SK-N-SH (cell line): ENCODE data around the gene CCDC154. TPM values are rescaled to one million over a fixed set of nuclear protein-coding genes. Genes with fewer than 3 reads are reported as not detected.

Experiments
- CTCF ChIA-PET: fragments of 300-600, 350-600 bp; formaldehyde crosslinking; extraction: SDS; loops from one replicate; lab custom pipeline; 2021; lab: Yijun Ruan, JAX
- POLR2A ChIA-PET: fragments of 350-600 bp; sonication (Branson Sonifier 250); formaldehyde crosslinking; extraction: SDS; loops from one replicate; lab custom pipeline; 2020; ENCODE audit warnings: antibody characterized with exemption, inconsistent platforms; lab: Yijun Ruan, JAX
- DNase-seq: peaks from one replicate; pipeline ENCODE4 v3.0.0; 2012
- H2AFZ ChIP-seq: fragments of 200-600 bp; sonication (generic); 2 replicates; pipeline ENCODE4 v1.8.1; 2016; ENCODE audit warnings: antibody characterized with exemption, mild to moderate bottlenecking, low read depth
- H3F3A ChIP-seq: fragments of 200-600 bp; sonication (generic); replicated peaks from 2 replicates; pipeline ENCODE3; 2016; ENCODE audit warnings: antibody characterized with exemption, mild to moderate bottlenecking; ENCODE audit not compliant: insufficient read depth
- H3K27ac ChIP-seq, 2 experiments: fragments of 200-500 bp in 1 of 2; fragments of 200-600 bp in 1 of 2; sonication (Bioruptor generic) in 1 of 2; sonication (generic), shearing (Covaris generic) in 1 of 2; 2 replicates each; pipeline versions ENCODE4 v1.5.1 to v1.6.1; 2014 to 2016; ENCODE audit warnings: low read depth in 2 of 2, inconsistent platforms in 1 of 2, low read length in 1 of 2, mild to moderate bottlenecking in 1 of 2, mixed read lengths in 1 of 2
- H3K27me3 ChIP-seq: fragments of 200-600 bp; sonication (generic), shearing (Covaris generic); 2 replicates; pipeline ENCODE4 v1.6.1; 2016; ENCODE audit warnings: mixed run types; ENCODE audit not compliant: insufficient read depth
- H3K36me3 ChIP-seq, 2 experiments: fragments of 200-500 bp in 1 of 2; fragments of 200-600 bp in 1 of 2; sonication (Bioruptor generic) in 1 of 2; sonication (generic) in 1 of 2; replicated peaks in 1 of 2; 2 replicates each; pipeline versions ENCODE3 to v1.5.1; 2014 to 2016; ENCODE audit warnings: low read length in 1 of 2, mild to moderate bottlenecking in 1 of 2; ENCODE audit not compliant: insufficient read depth in 2 of 2, control insufficient read depth in 1 of 2
- H3K4me1 ChIP-seq, 2 experiments: fragments of 200-500 bp in 1 of 2; fragments of 200-600 bp in 1 of 2; sonication (Bioruptor generic) in 1 of 2; sonication (generic), shearing (Covaris generic) in 1 of 2; 2 replicates each; pipeline versions ENCODE4 v1.5.1 to v1.6.1; 2014 to 2016; ENCODE audit warnings: low read depth in 1 of 2, low read length in 1 of 2, mixed run types in 1 of 2; ENCODE audit not compliant: insufficient read depth in 2 of 2, control insufficient read depth in 1 of 2
- H3K4me2 ChIP-seq: fragments of 200-600 bp; sonication (generic), shearing (Covaris generic); 2 replicates; pipeline ENCODE4 v1.6.1; 2017; ENCODE audit warnings: mixed run types
- H3K4me3 ChIP-seq, 2 experiments: fragments of 200-500 bp in 1 of 2; fragments of 200-600 bp in 1 of 2; sonication (Bioruptor generic) in 1 of 2; sonication (generic), shearing (Covaris generic) in 1 of 2; 2 replicates each; pipeline versions ENCODE4 v1.5.1 to v1.8.1; 2014 to 2016; ENCODE audit warnings: low read depth in 2 of 2, inconsistent platforms in 1 of 2, low read length in 1 of 2, mild to moderate bottlenecking in 1 of 2, mixed read lengths in 1 of 2, moderate library complexity in 1 of 2
- H3K79me2 ChIP-seq: fragments of 200-600 bp; sonication (generic); 2 replicates; pipeline ENCODE4 v1.8.1; 2017; ENCODE audit warnings: mild to moderate bottlenecking; ENCODE audit not compliant: insufficient read depth
- H3K9ac ChIP-seq: fragments of 200-600 bp; sonication (generic); 2 replicates; pipeline ENCODE4 v1.6.1; 2017; ENCODE audit warnings: mixed run types
- H3K9me2 ChIP-seq: fragments of 200-600 bp; sonication (generic); 2 replicates; pipeline ENCODE4 v1.6.1; 2017; ENCODE audit warnings: mixed run types
- H3K9me3 ChIP-seq: fragments of 200-600 bp; sonication (generic); 2 replicates; pipeline ENCODE4 v1.6.1; 2017; ENCODE audit warnings: mixed run types, mild to moderate bottlenecking, moderate library complexity
- H4K20me1 ChIP-seq: fragments of 200-600 bp; sonication (generic); 2 replicates; pipeline ENCODE4 v1.6.1; 2017; ENCODE audit warnings: mild to moderate bottlenecking, mixed run types; ENCODE audit not compliant: insufficient read depth
- GATA2 ChIP-seq: sonication (generic); formaldehyde crosslinking; IDR thresholded peaks from 2 replicates; pipeline ENCODE4 v1.5.0; 2020; ENCODE audit warnings: mild to moderate bottlenecking, missing genetic modification reagents
- JUND ChIP-seq: IDR thresholded peaks from 2 replicates; pipeline ENCODE4 v1.4.0; 2012
- MAX ChIP-seq: IDR thresholded peaks from 2 replicates; pipeline ENCODE4 v1.4.0; 2012; ENCODE audit warnings: low read depth
- MXI1 ChIP-seq: IDR thresholded peaks from 2 replicates; pipeline ENCODE4 v1.6.1; 2012; ENCODE audit warnings: mild to moderate bottlenecking, low read depth, low read length, improper control_type of control experiment
- RFX5 ChIP-seq: IDR thresholded peaks from 2 replicates; pipeline ENCODE4 v1.6.1; 2012; ENCODE audit warnings: mild to moderate bottlenecking, improper control_type of control experiment, low read length
- SIN3A ChIP-seq: IDR thresholded peaks from 2 replicates; pipeline ENCODE4 v1.6.1; 2012; ENCODE audit warnings: low read depth, mild to moderate bottlenecking, low read length, moderate library complexity, borderline replicate concordance
- TAF1 ChIP-seq: IDR thresholded peaks from 2 replicates; pipeline ENCODE4 v1.6.1; 2012; ENCODE audit warnings: low read depth, mild to moderate bottlenecking, low read length, moderate library complexity, borderline replicate concordance
- TEAD4 ChIP-seq: IDR thresholded peaks from 2 replicates; pipeline ENCODE4 v1.4.0; 2012; ENCODE audit warnings: mild to moderate bottlenecking, borderline replicate concordance; ENCODE audit not compliant: insufficient read depth
- USF2 ChIP-seq: fragments of 150-350 bp; IDR thresholded peaks from 2 replicates; pipeline ENCODE4 v1.6.1; 2017; ENCODE audit warnings: antibody characterized with exemption, low read length, low read depth, borderline replicate concordance
- YY1 ChIP-seq: IDR thresholded peaks from 2 replicates; pipeline ENCODE4 v1.4.0; 2012; ENCODE audit warnings: low read depth, mild to moderate bottlenecking
- WGBS: methylation state at CpG from one replicate; pipeline ENCODE4 v1.1.6; 2017; ENCODE audit warnings: low lambda C conversion rate; 5-methylcytosine and 5-hydroxymethylcytosine counted together
- polyA plus RNA-seq, 3 experiments: library from polyadenylated mRNA; depleted of rRNA; stranded (reverse); fragments of >200 nt; gene quantifications; 2 replicates each; pipeline ENCODE4 v1.2.3, GENCODE V29; 2012
- TF ChIP-seq, protein P1 (sequence below): IDR thresholded peaks from 2 replicates; pipeline ENCODE4; 2012

The CCDC154 gene
- polyA plus RNA-seq, 1 of the 3 experiments (the other 2 are of a cell fraction): 0.35 TPM

DNA sequence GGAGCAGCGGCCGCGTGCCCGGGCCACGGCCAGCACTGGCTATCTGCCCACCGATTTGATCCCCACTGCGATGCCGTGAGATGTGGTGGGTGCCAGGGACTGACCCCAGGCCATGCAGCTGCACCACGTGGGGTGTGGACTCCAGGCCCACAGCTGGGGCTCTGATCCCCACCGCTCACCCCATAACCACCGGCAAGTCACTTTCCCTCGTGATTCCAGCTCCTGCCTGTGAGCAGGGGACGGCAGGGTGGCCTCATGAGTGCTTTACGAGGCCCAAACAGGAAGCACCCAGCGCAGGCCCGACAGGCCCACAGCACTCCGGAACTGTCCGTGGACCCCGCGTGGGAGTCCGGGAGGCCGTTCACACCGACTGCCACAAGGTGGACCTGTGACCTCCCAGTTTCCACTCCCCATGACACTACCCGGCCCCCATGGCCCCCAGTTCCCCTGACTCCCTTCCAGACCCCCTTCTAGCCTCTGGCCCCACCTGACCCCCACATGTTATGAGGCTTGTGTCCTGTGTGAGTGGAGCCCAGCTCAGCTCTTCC, 43.8 kb upstream of the CCDC154 start (continued):
- TF ChIP-seq, protein P1, sequence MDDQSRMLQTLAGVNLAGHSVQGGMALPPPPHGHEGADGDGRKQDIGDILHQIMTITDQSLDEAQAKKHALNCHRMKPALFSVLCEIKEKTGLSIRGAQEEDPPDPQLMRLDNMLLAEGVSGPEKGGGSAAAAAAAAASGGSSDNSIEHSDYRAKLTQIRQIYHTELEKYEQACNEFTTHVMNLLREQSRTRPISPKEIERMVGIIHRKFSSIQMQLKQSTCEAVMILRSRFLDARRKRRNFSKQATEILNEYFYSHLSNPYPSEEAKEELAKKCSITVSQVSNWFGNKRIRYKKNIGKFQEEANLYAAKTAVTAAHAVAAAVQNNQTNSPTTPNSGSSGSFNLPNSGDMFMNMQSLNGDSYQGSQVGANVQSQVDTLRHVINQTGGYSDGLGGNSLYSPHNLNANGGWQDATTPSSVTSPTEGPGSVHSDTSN: no peak
- TF ChIP-seq MXI1: no peak
- TF ChIP-seq MAX: no peak
- no peak for TF ChIP-seq JUND
- TF ChIP-seq, all 33 proteins: peak for 0

- WGBS: 73% methylated on average over 24 of the region's 39 CpGs
- Histone ChIP-seq H3K36me3 (no peaks in the 10 kb centered on the region), H3K27ac (no peak overlapping the region), H3K9me2 (no peaks in the 10 kb centered on the region), H3K27me3 (no peaks in the 10 kb centered on the region), H3K9me3 (no peaks in the 10 kb centered on the region), H3K79me2 (no peaks in the 10 kb centered on the region), H3K4me3 (no peak overlapping the region), H3K4me1 (peaks cover 0 to 5% of the 10 kb centered on the region in 2 experiments; a peak in 1 of 4 replicates), H3K4me2 (no peak overlapping the region), H2AFZ (no peak overlapping the region), H3K9ac (no peak overlapping the region), H3F3A (no peaks in the 10 kb centered on the region), H4K20me1 (no peaks in the 10 kb centered on the region)
- no peak for DNase-seq
- CTCF ChIA-PET: no interaction called here
- POLR2A ChIA-PET: no interaction called here
- no peak for TF ChIP-seq GATA2 (CRISPR knock-in tag)
- no peak for TF ChIP-seq TEAD4
- TF ChIP-seq TAF1: no peak
- TF ChIP-seq USF2: no peak
- no peak for TF ChIP-seq YY1
- TF ChIP-seq RFX5: no peak
- no peak for TF ChIP-seq SIN3A
- TF ChIP-seq, protein P1: no peak
Observed at GRCh38 chr16:1487395-1488053, 43.2 kb upstream of the CCDC154 start.
